ENCODE results near the gene CLDN5.

GRCh38 chr22:19505735-19506126 lies 18.5 kb downstream of the CLDN5 start:
- TF ChIP-seq POLR2AphosphoS5 (IDR thresholded peaks at IDR 0.05) = no peak
- no peak for TF ChIP-seq CTCF (IDR thresholded peaks at IDR 0.05)
- no peak for TF ChIP-seq POLR2A (IDR thresholded peaks at IDR 0.05)
